GM18498 (cell line): ENCODE data around the gene ZNF888.
A peak's percentile ranks its signal among the peaks of the same experiment; 100 is the strongest.
"Not testable (repeated sequence)": the region's sequence is repeated elsewhere in the genome, so short reads cannot be mapped to it uniquely, and the experiment has no call there.

ENCODE experiments used
- ATAC-seq: cut with Tn5 transposase; IDR thresholded peaks from one replicate; pipeline ENCODE4 v1.9.1; 2021; ENCODE audit warnings: mild to moderate bottlenecking, moderate library complexity; ENCODE audit not compliant: unreplicated experiment

The ZNF888 gene

GRCh38 chr19:52880895-52881389, 42.3 kb downstream of the ZNF888 start:
- ATAC-seq: no peak

DNA sequence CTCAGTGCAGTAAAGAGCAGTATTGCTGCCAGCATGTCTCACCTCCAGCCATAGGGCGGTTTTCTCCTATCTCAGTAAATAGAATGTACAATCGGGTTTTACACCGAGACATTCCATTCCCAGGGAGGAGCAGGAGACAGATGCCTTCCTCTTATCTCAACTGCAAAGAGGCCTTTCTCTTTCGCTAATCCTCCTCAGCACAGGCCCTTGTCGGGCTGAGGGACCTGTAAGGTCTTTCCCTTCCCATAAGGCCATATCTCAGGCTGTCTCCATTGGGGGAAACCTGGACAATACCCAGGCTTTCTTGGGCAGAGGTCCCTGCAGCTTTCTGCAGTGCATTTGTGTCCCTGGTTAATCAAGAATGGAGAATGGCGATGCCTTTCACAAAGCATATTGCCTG, 50.2 kb downstream of the ZNF888 start:
- not testable (repeated sequence) for ATAC-seq

DNA sequence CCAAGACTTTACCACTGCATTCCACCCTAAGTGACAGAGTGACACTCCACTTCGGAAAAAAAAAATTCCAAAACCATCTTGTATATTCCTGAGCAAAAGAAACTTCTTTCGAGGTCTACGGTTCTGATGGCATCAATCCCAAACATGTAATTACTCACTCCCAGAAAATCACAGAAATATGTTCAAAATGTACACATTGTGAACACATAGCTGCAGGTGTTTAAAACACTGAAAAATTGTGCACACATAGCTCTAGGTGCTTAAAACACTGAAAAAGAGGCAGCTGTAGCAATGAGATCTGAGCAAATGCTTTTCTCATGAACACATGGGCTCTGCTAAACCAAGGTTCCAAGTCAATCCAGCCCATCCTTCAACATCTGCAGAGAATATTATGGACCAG, 51.8 kb downstream of the ZNF888 start:
- ATAC-seq: no peak

- ATAC-seq: not testable (repeated sequence)
Observed at GRCh38 chr19:52868031-52868430, 55.2 kb downstream of the ZNF888 start.

GRCh38 chr19:52857378-52858191, 65.6 kb downstream of the ZNF888 start, which contains the start of gene ZNF468:
Gene ZNF468, minus strand, starts transcription at chr19:52857619. Its CDS starts 3,347 bp downstream, at chr19:52854272.
- ATAC-seq: peak; percentile 97

- peak; percentile 21 for ATAC-seq
Observed at GRCh38 chr19:52856540-52857377, 66.5 kb downstream of the ZNF888 start.
